HG03378 (cell line): ENCODE results near the gene BID.

Experiments used
- ATAC-seq: cut with Tn5 transposase; IDR thresholded peaks from one replicate; pipeline ENCODE4 v1.9.1; 2021; ENCODE audit warnings: mild to moderate bottlenecking, moderate library complexity; ENCODE audit not compliant: unreplicated experiment

Gene BID

GRCh38 chr22:17739196-17739975 lies 34.9 kb downstream of the BID start:
- ATAC-seq: no peak

GRCh38 chr22:17738386-17739128 lies 35.7 kb downstream of the BID start:
- no peak for ATAC-seq

- no peak for ATAC-seq
Measured at GRCh38 chr22:17734187-17734586, 40.1 kb downstream of the BID start.

GRCh38 chr22:17733466-17733865 lies 40.8 kb downstream of the BID start:
- ATAC-seq: no peak

- ATAC-seq: no peak
Measured at GRCh38 chr22:17732251-17732854, 41.9 kb downstream of the BID start.

- ATAC-seq: no peak
Measured at GRCh38 chr22:17729561-17729960, 44.7 kb downstream of the BID start.

- no peak for ATAC-seq
Measured at GRCh38 chr22:17728786-17729185, 45.5 kb downstream of the BID start.

GRCh38 chr22:17726928-17727897 lies 47.1 kb downstream of the BID start:
- no peak for ATAC-seq

GRCh38 chr22:17726006-17726927 lies 48.0 kb downstream of the BID start:
- no peak for ATAC-seq

- no peak for ATAC-seq
Measured at GRCh38 chr22:17725500-17725796, 48.8 kb downstream of the BID start.

GRCh38 chr22:17724678-17725499 lies 49.4 kb downstream of the BID start:
- no peak for ATAC-seq

- no peak for ATAC-seq
Measured at GRCh38 chr22:17724241-17724640, 50.0 kb downstream of the BID start.

- no peak for ATAC-seq
Measured at GRCh38 chr22:17719911-17720310, 54.4 kb downstream of the BID start.

- no peak for ATAC-seq
Measured at GRCh38 chr22:17717708-17718107, 56.6 kb downstream of the BID start.

GRCh38 chr22:17716529-17716928 lies 57.7 kb downstream of the BID start:
- no peak for ATAC-seq

GRCh38 chr22:17712441-17712840 lies 61.8 kb downstream of the BID start:
- ATAC-seq: no peak

GRCh38 chr22:17710023-17710422 lies 64.2 kb downstream of the BID start:
- no peak for ATAC-seq

- ATAC-seq: no peak
Measured at GRCh38 chr22:17707526-17707925, 66.7 kb downstream of the BID start.

- ATAC-seq: no peak
Measured at GRCh38 chr22:17706947-17707346, 67.3 kb downstream of the BID start.
